Kidney (tissue), 14 donors: ENCODE results near the gene LAIR2. TPM values are rescaled to one million over a fixed set of nuclear protein-coding genes. Genes with fewer than 3 reads are reported as not detected.

Source experiments
- DNase-seq, 5 donors: peaks; one replicate each; pipeline ENCODE4 v3.0.0-alpha.2; 2013 to 2020
- FAIRE-seq: peaks from 2 replicates; lab custom pipeline; 2012; peaks lifted over from hg19 to GRCh38; lab: Jason Lieb, UNC
- H3K27ac ChIP-seq, 2 donors: one replicate each; pipeline ENCODE4 v1.7.0; 2013; ENCODE audit warnings: low read depth in 2 of 2, low read length in 2 of 2, inconsistent platforms in 1 of 2
- H3K27me3 ChIP-seq: one replicate; pipeline ENCODE4 v1.7.1; 2013; ENCODE audit warnings: low read length, inconsistent platforms; ENCODE audit not compliant: control insufficient read depth, insufficient read depth
- H3K36me3 ChIP-seq, 3 donors: one replicate each; pipeline versions ENCODE4 v1.7.0 to v1.7.1; 2013; ENCODE audit warnings: low read length in 3 of 3, control low read depth in 1 of 3, inconsistent platforms in 1 of 3; ENCODE audit not compliant: insufficient read depth in 3 of 3, control insufficient read depth in 2 of 3
- H3K4me1 ChIP-seq, 3 donors: one replicate each; pipeline versions ENCODE4 v1.7.0 to v1.7.1; 2013; ENCODE audit warnings: low read length in 3 of 3, inconsistent platforms in 1 of 3, low read depth in 1 of 3; ENCODE audit not compliant: control insufficient read depth in 2 of 3, insufficient read depth in 2 of 3
- H3K4me3 ChIP-seq, 3 donors: one replicate each; pipeline versions ENCODE4 v1.7.0 to v1.8.1; 2013; ENCODE audit warnings: low read length in 3 of 3, control low read depth in 1 of 3, inconsistent platforms in 1 of 3
- H3K9ac ChIP-seq, 3 donors: one replicate each; pipeline versions ENCODE4 v1.7.0 to v1.7.1; 2013; ENCODE audit warnings: low read length in 3 of 3, control low read depth in 1 of 3, inconsistent platforms in 1 of 3
- H3K9me3 ChIP-seq, 3 donors: one replicate each; pipeline versions ENCODE4 v1.7.0 to v1.7.1; 2013; ENCODE audit warnings: low read length in 3 of 3, control low read depth in 1 of 3, inconsistent platforms in 1 of 3; ENCODE audit not compliant: control insufficient read depth in 2 of 3, insufficient read depth in 1 of 3
- intact Hi-C: fragments of 100-400 bp; cut with DNase I; formaldehyde crosslinking; loops from one replicate; pipeline ENCODE4 v1.11.1; 2022
- polyA plus RNA-seq: library from polyadenylated mRNA; stranded (reverse); fragments of 350-450 nt; fragmentation: Illumina TruSeq; extraction: RNeasy Lipid Tissue Mini Kit (QIAGEN cat#74804); gene quantifications from one replicate; pipeline ENCODE4 v1.2.3, GENCODE V29; 2014; ENCODE audit warnings: low read depth, low replicate concordance; ENCODE audit not compliant: insufficient read depth
- total RNA-seq: library from RNA; stranded (reverse); fragmentation: NEBNext Ultra II Directional; extraction: Animal tissue kit (Norgen Biotek cat#: 25700); gene quantifications from one replicate; pipeline ENCODE4 v1.2.1, GENCODE V29; 2021
- TF ChIP-seq, protein P1 (sequence below): IDR thresholded peaks from 3 replicates; pipeline ENCODE4 v1.5.1; 2012; ENCODE audit warnings: mild to moderate bottlenecking, moderate library complexity, borderline replicate concordance; ENCODE audit not compliant: insufficient read depth; ENCODE audit errors: extremely low read depth
- donor health status: control.
- donor health status: control.
- donor health status: control.
- donor health status: control.
- donor health status: control.
- donor health status: DM: yes; HTN: yes; CAD: no.
- donor health status: Normal renal cell carcinoma (clear cell type).

Gene LAIR2
- total and polyA plus RNA-seq, 2 donors from 2014 or later = not detected

DNA sequence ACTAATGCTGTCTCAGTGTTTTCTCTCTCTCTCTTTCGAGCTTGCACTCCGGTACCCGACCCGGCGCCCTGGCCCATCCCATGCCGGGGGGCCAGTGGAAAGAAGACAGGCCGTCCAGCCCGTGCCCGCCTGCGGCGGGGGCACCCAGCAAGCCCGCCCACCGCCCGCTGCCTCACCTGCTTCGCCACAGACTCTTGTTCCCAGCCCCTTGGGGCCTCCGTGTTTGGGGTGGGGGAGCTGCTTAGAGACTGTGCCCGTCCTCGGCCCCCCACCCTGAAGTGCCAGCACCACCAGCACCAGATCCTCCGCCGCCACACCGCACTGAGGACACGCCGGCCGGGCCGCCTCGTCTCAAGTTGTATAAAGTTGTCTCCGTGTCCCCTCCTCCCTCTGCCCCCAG, 41.4 kb upstream of the LAIR2 start:
- FAIRE-seq (no peak), DNase-seq (peak in 2 of 5 donors; percentile 81 to 83)
- H3K27me3 ChIP-seq = no peaks in the 10 kb centered on the region
- intact Hi-C loops = no loop called here
- H3K4me1 ChIP-seq = peaks cover 0 to 10% (median 5%) of the 10 kb centered on the region in 3 donors
- H3K27ac ChIP-seq = no peak overlapping the region
- no peak overlapping the region for H3K9ac ChIP-seq
- TF ChIP-seq, protein P1, sequence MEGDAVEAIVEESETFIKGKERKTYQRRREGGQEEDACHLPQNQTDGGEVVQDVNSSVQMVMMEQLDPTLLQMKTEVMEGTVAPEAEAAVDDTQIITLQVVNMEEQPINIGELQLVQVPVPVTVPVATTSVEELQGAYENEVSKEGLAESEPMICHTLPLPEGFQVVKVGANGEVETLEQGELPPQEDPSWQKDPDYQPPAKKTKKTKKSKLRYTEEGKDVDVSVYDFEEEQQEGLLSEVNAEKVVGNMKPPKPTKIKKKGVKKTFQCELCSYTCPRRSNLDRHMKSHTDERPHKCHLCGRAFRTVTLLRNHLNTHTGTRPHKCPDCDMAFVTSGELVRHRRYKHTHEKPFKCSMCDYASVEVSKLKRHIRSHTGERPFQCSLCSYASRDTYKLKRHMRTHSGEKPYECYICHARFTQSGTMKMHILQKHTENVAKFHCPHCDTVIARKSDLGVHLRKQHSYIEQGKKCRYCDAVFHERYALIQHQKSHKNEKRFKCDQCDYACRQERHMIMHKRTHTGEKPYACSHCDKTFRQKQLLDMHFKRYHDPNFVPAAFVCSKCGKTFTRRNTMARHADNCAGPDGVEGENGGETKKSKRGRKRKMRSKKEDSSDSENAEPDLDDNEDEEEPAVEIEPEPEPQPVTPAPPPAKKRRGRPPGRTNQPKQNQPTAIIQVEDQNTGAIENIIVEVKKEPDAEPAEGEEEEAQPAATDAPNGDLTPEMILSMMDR = no peak
- H3K4me3 ChIP-seq = peak overlapping the region in 1 of 3 donors; percentile 24
- no peaks in the 10 kb centered on the region for H3K9me3 ChIP-seq
- peaks cover 2 to 31% (median 25%) of the 10 kb centered on the region in 3 donors for H3K36me3 ChIP-seq

- TF ChIP-seq, protein P1 = no peak
- H3K27ac ChIP-seq = no peak overlapping the region
- FAIRE-seq (no peak), DNase-seq (peak in 3 of 5 donors; percentile 77 to 92 (median 88))
- H3K4me1 ChIP-seq = peaks cover 0 to 10% (median 5%) of the 10 kb centered on the region in 3 donors
- intact Hi-C loops = no loop called here
- no peaks in the 10 kb centered on the region for H3K27me3 ChIP-seq
- H3K4me3 ChIP-seq = peak overlapping the region in 2 of 3 donors; percentile 24 to 53
- no peaks in the 10 kb centered on the region for H3K9me3 ChIP-seq
- peaks cover 2 to 31% (median 25%) of the 10 kb centered on the region in 3 donors for H3K36me3 ChIP-seq
- no peak overlapping the region for H3K9ac ChIP-seq
Observed at GRCh38 chr19:54461613-54462012, 41.0 kb upstream of the LAIR2 start.

DNA sequence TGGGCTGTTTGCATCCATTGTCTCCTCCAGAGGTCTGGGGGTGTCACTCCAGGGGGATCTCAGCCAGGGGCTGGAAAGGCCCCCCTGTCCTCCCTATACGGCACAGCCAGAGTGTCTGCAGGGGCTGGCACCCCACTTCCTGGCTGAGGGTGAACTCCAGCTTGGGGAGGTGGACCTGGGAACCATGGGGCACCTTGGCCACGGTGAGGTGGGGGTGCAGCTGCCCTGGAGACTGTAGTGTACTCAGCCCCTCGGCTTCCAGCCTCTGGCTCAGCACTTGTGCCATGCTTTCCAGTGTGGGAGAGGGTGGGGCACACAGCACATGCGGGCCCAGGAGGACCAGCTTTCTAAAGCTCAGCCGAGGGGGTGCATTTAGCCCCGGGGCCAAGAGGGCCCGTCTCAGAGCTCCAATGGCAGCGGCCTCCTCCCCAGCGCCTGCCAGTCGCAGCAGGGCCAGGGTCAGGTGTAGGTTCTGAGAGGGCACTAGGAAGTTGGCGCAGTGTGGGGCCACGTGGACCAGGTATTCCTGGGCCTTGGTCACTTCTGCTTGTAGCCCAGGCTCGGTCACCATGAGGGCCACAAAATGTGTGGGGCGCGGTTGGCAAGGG, 40.5 kb upstream of the LAIR2 start:
- H3K27me3 ChIP-seq = no peaks in the 10 kb centered on the region
- peak overlapping the region in 1 of 3 donors; percentile 53 for H3K4me3 ChIP-seq
- no peak overlapping the region for H3K9ac ChIP-seq
- H3K27ac ChIP-seq = peak overlapping the region; percentile 90 to 97
- intact Hi-C loops = no loop called here
- DNase-seq (peak in 2 of 5 donors; percentile 24 to 76), FAIRE-seq (no peak)
- H3K36me3 ChIP-seq = peaks cover 2 to 31% (median 25%) of the 10 kb centered on the region in 3 donors
- peaks cover 0 to 10% (median 5%) of the 10 kb centered on the region in 3 donors for H3K4me1 ChIP-seq
- TF ChIP-seq, protein P1 = no peak
- no peaks in the 10 kb centered on the region for H3K9me3 ChIP-seq
